Stimulated activated CD4-positive, alpha-beta T cell treated with anti-CD3 and anti-CD28 coated beads, Interleukin-4, amount 100 ng/mL, for 1 hour (primary cell): Measurements from ENCODE around the gene CCDC8.
A peak's percentile ranks its signal among the peaks of the same experiment; 100 is the strongest.
"Not testable (repeated sequence)": the region's sequence is repeated elsewhere in the genome, so short reads cannot be mapped to it uniquely, and the experiment has no call there.

Experiments
- DNase-seq: peaks from one replicate; pipeline ENCODE4 v3.0.0-alpha.2; 2020

Gene CCDC8

GRCh38 chr19:46413262-46414031 is at the start of gene CCDC8:
Gene CCDC8, minus strand, starts transcription at chr19:46413564. Its CDS starts 754 bp downstream, at chr19:46412810.
- DNase-seq = no peak

- no peak for DNase-seq
These were observed 48.2 kb upstream of the CCDC8 start for GRCh38 chr19:46461537-46461936.

- DNase-seq = no peak
These were observed 47.6 kb upstream of the CCDC8 start for GRCh38 chr19:46460981-46461380.

- DNase-seq = no peak
These were observed 46.7 kb upstream of the CCDC8 start for GRCh38 chr19:46460055-46460454.

GRCh38 chr19:46456930-46457329 is 43.6 kb upstream of the CCDC8 start:
- DNase-seq = no peak

- no peak for DNase-seq
These were observed 40.9 kb upstream of the CCDC8 start for GRCh38 chr19:46454244-46454643.

- no peak for DNase-seq
These were observed 40.3 kb upstream of the CCDC8 start for GRCh38 chr19:46453661-46454060.

- DNase-seq = no peak
These were observed 38.8 kb upstream of the CCDC8 start for GRCh38 chr19:46452186-46452585.

- no peak for DNase-seq
These were observed 38.0 kb upstream of the CCDC8 start for GRCh38 chr19:46451352-46451751.

GRCh38 chr19:46450737-46451136 is 37.4 kb upstream of the CCDC8 start:
- no peak for DNase-seq

- DNase-seq = no peak
These were observed 35.9 kb upstream of the CCDC8 start for GRCh38 chr19:46449228-46449627.

GRCh38 chr19:46448601-46449000 is 35.2 kb upstream of the CCDC8 start:
- DNase-seq = no peak

- no peak for DNase-seq
These were observed 34.5 kb upstream of the CCDC8 start for GRCh38 chr19:46447824-46448223.

- DNase-seq = no peak
These were observed 33.6 kb upstream of the CCDC8 start for GRCh38 chr19:46447006-46447405.

- no peak for DNase-seq
These were observed 32.7 kb upstream of the CCDC8 start for GRCh38 chr19:46446021-46446420.

- DNase-seq = no peak
These were observed 29.6 kb upstream of the CCDC8 start for GRCh38 chr19:46442808-46443450.

GRCh38 chr19:46441866-46442265 is 28.5 kb upstream of the CCDC8 start:
- no peak for DNase-seq

GRCh38 chr19:46435689-46436088 is 22.3 kb upstream of the CCDC8 start:
- not testable (repeated sequence) for DNase-seq

- DNase-seq = no peak
These were observed 21.6 kb upstream of the CCDC8 start for GRCh38 chr19:46435009-46435408.

GRCh38 chr19:46433470-46433869 is 20.1 kb upstream of the CCDC8 start:
- DNase-seq = not testable (repeated sequence)

GRCh38 chr19:46431824-46432223 is 18.5 kb upstream of the CCDC8 start:
- no peak for DNase-seq

- DNase-seq = no peak
These were observed 16.6 kb upstream of the CCDC8 start for GRCh38 chr19:46429999-46430398.

GRCh38 chr19:46428239-46429135 is 15.1 kb upstream of the CCDC8 start, which contains the start of gene PNMA8C:
Gene PNMA8C, minus strand, starts transcription at chr19:46428936. Its CDS starts 577 bp downstream, at chr19:46428359.
- DNase-seq = peak; percentile 36
